GM12891 (cell line): ENCODE measurements around the gene MSL1.

Source experiments
- POLR2A ChIP-seq: IDR thresholded peaks from 2 replicates; pipeline ENCODE4 v1.6.1; 2011; ENCODE audit warnings: low read depth, low read length, control low read depth
- POLR2AphosphoS5 ChIP-seq: IDR thresholded peaks from 2 replicates; pipeline ENCODE4 v1.6.1; 2011; ENCODE audit warnings: low read depth, low read length, control low read depth
- POU2F2 ChIP-seq: IDR thresholded peaks from 2 replicates; pipeline ENCODE4 v1.6.1; 2011; ENCODE audit warnings: low read depth, mild to moderate bottlenecking, control low read depth, low read length, moderate library complexity
- SPI1 ChIP-seq: IDR thresholded peaks from 2 replicates; pipeline ENCODE4 v1.6.1; 2011; ENCODE audit warnings: low read depth, low read length, control low read depth
- TAF1 ChIP-seq: IDR thresholded peaks from 2 replicates; pipeline ENCODE4 v1.6.1; 2011; ENCODE audit warnings: low read depth, low read length, control low read depth

DNA sequence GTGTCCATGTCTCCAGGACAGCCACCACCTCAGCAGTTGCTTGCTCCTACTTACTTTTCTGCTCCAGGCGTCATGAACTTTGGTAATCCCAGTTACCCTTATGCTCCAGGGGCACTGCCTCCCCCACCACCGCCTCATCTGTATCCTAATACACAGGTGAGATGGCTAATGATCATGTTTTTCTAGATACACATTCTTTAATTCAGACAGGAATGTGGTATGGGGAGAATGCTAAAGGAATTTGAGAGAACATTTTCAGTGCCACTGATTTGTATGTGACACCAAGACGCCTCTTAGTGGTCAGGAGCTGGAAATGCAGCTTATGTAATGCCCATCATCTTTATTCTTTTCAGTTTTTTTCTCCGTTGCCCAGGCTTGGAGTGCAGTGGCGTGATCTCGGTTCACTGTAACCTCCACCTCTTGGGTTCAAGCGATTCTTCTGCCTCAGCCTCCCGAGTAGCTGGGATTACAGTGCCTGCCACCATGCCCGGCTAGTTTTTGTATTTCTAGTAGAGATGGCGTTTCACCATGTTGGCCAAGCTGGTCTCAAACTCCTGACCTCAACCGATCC is 46.6 kb downstream of the MSL1 start:
- no peak for TF ChIP-seq POLR2A
- TF ChIP-seq POLR2AphosphoS5, result no peak
- TF ChIP-seq TAF1, result no peak
- TF ChIP-seq POU2F2, result no peak
- no peak for TF ChIP-seq SPI1
